GM18519 (cell line): ENCODE results near the gene SCN4B.

Source experiments
- ATAC-seq: cut with Tn5 transposase; IDR thresholded peaks from one replicate; pipeline ENCODE4 v1.9.1; 2021; ENCODE audit warnings: mild to moderate bottlenecking, moderate library complexity; ENCODE audit not compliant: unreplicated experiment, low FRiP score

The SCN4B gene

DNA sequence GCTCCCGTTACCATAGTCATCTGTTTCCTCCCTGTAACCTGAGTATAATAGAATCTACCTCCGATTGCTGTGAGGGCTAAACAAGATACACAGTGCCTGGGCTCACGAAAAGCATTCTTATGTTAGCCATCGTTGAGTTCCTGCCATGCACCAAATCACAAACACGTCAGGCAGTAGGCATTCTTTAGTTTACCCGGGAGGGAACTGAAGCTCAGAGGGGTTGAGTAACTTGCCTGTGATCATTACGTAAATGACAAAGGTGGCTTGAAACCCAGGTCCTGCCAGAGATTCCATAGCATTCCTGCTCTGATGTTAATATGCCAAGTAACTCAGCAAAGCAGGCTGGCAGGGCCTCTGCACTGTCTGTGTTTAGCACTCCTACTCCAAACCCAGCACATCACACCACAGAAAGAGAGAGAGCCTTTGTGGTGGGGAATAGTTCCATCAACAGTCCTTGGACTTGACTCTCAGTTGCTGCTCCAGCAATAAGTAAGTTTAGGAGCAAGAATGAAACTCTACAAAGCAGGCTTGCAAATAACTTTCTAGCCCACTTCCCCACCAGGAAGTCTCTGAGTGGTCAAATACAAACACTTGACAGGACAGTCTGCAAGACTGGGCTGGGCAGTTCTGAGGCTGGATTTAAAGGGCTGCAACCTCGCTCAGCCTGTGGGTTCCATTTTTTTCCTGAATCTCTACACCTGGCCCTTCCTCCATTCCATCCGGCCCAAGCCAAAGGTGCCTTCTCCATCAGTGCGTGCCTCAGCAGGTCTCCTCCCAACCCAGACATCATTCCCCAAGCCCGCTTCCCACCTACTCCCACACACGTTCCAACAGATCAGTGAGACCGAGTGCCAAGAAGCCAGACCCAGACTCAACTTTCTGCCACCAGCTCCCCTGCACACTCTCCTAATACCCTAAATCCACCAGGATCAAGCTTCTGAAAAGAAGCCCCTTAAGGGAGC is 22.7 kb upstream of the SCN4B start:
- ATAC-seq, result no peak

DNA sequence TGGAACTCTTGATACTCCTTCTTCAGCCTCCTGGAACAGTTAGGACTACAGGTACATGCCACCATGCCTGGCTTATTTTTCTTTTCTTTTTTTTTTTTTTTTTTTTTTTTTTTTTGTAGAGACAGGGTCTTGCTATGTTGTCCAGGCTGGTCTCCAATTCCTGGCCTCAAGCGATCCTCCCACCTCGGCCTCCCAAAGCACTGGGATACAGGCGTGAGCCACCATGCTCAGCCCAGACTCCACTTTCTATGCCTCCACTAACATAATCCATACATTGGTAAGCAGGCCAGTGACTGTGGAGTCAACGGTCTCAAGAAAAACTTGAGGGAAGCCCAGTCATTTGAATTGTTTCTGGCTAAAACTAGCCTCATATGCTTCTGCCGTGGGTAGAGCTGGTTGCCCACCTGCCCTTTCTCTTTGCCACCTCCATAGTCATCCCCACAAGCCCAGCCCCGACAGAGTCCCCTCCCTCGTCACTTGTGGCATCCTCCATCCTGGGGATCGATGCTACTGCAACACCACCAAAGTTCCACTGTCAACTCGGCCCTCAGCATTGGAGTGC is 21.5 kb upstream of the SCN4B start:
- ATAC-seq, result no peak

DNA sequence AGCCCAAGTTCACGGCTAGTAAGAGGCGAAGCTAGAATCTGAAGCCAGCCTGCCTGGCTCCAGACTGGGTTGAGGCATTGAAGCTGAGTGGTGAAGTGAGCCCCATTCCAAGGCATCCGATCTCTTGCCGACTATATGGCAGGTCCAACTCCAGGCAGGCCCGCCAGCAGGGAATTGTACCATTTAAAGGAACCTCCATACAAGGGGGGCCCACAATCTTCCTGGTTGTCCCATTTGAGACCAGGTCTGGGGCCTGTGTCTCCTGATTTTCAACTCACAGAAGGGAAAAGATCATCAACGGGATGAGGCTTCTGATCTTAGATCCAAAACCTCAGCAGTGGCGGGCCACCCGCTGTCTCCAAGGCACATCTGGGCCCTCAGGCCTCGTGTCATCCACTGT is 19.7 kb upstream of the SCN4B start:
- ATAC-seq, result no peak

DNA sequence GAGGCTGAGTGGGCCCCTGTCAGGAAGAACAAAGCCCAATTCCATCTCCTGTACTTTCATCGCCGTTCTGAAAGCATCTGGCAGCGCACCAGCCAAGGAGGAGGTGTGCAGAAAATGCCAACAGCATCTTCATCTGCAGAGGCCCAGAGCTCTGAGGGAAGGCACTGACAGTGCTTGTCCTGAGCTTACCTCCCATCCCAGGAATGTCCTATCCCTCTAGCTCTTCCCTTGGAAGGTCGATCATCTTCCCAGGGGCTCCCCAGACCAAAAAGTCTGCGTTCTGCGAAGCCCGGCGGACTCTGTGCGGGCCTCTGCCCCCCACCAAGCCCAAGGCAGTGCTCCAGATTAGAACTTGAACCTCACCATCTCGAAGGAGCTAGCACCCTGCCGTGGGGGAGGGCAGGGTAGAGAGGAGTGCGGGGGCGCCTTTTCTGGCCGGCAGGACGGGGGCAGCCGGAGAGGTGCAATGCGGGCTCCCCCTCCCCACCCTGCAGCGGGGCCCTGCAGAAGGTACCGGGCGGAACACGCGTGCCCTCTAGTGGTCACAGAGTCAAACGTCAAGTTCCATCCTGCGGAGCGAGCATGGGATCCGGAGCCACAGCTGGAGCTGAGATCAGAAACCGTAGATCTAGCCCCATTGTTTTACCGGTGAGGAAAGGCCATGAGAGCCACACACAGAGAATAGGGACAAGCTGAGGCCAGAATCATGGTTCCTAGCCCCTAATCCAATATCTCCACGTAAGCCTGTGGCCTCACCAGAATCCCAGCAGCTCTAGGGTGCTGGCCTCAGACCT is 18.8 kb upstream of the SCN4B start:
- ATAC-seq, result no peak

DNA sequence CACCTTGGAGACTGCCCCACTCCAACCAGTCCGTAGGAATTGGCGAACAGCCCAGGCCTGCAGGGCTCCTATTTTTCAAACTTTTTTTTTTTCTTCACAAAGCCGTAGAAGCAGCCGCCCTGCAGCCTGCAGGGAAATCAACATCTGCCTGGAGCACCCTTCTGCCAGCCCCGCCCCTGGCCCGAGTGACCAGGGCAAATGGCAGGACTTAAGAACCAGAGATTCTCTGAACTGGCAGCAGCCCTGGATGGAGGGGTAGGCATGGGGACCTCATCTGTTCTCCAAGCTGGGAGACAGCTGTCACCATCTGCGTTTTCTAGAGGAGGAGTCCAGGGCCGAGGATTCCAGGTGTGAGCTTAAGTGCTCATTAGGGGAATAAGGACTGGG is 18.3 kb upstream of the SCN4B start:
- no peak for ATAC-seq

- no peak for ATAC-seq
Observed at GRCh38 chr11:118170231-118170630, 17.6 kb upstream of the SCN4B start.

- no peak for ATAC-seq
Observed at GRCh38 chr11:118169300-118170140, 16.9 kb upstream of the SCN4B start.

- ATAC-seq, result no peak
Observed at GRCh38 chr11:118168751-118169150, 16.1 kb upstream of the SCN4B start.

- ATAC-seq, result no peak
Observed at GRCh38 chr11:118168316-118168715, 15.7 kb upstream of the SCN4B start.

DNA sequence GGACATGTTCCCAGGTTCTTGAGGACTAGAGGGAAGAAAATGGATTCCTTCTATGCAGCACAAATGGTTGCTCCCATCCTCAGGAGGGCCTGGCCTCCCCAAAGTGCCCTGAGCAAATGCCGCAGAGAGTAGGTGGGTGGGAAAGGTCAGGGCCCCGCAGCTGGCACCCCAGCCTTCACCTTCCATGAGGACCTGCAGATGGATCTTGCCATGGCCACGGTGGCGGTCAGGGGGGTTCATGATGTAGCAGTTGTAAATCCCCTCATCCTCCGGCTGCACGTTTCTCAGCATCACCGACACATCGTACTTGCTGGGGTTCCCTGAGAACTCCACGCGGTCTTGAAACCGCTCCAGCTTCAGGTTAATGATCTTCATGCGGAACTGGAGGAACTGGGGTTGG is 15.3 kb upstream of the SCN4B start:
- ATAC-seq, result no peak

GRCh38 chr11:118167253-118167652 is 14.6 kb upstream of the SCN4B start:
- ATAC-seq, result no peak

DNA sequence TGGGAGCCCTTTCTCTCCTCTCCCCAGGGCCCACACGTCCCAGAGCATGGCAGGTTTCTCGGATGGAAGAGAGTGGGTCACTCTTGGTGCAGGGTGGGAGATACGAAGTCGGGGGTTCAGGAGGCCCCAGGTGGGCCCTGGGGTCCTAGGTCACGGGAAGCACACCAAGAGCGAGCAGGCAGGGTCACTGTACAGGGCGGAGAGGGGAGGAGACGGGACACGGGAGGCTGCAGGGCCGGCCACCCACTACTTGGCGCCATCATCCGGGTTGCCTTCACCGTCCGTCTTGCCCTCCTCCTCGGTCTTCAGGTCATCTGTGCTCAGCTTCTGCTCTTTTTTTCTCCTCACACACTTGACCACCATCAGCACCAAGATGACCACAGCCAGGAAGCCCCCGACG is 14.0 kb upstream of the SCN4B start:
- ATAC-seq, result no peak

GRCh38 chr11:118164885-118165284 is 12.3 kb upstream of the SCN4B start:
- no peak for ATAC-seq

DNA sequence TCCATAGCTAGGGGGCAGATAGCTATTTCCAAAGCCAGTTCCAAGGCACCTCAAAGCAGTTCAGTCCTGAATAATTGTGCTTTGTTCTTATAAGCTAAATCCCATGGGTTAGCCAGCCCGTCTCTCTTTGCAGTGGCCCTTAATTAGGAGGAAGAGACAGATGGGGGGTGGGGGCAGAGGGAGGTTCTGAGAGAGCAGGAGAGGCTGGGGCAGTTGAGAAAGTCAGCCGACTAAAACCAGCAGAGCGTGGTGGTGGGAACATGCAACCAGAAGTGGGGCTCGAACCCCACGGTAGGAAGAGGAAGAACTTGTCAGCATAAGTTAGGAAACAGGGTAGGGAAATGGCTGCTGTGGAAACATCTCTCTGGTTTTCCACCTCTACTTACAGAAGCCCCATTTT is 10.9 kb upstream of the SCN4B start:
- no peak for ATAC-seq

- ATAC-seq, result no peak
Observed at GRCh38 chr11:118162846-118163245, 10.2 kb upstream of the SCN4B start.

DNA sequence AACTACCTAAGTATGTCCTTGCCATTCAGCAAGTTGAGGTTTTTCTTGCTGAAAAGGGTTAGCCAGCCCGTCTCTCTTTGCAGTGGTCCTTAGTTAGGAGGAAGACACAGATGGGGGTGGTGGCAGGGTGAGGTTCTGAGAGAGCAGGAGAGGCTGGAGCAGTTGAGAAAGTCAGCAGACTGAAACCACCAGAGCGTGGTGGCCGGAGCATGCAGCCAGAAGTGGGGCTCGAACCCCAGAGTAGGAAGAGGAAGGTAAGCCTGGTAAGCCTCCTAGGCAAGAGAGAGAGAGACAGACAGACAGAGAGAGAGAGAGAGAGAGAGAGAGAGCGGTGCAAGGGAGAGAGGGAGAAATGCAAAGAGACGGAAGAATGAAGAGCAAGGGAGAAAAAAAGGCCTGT is 9.2 kb upstream of the SCN4B start:
- ATAC-seq, result no peak

DNA sequence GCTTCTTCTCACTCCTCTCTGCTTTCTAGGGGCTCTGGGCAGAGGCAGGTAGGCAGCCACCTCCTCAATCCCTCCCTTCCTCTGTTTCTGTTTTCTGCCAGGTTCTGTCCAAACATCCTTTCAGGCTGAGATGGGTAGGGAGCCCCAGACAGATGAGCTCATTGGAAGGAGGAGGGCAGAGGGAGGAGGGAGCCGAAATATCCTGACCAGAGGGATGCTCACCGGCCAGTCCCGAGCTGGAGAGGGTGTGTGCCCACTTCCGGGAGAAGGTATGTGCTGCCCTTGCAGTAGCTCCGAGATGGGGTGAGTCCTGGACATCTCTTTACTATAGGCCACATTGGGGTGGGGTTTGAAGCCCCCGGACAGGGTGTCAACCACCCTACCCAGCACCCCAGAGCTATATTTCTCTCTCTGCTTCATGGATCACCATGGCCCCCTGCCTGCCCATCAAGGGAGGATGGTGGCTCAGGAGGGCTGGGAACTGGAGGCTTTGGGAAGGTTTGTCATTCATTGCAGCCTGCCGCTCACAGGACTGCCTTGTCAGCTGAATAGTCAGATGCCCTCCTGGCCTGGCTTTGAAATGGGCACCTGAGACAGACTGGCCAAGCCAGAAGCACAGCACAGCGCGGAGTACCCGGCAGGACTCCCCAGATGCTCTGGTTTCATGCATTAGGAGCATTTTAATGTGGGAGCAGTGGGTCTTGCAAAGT is 4.7 kb upstream of the SCN4B start:
- no peak for ATAC-seq

DNA sequence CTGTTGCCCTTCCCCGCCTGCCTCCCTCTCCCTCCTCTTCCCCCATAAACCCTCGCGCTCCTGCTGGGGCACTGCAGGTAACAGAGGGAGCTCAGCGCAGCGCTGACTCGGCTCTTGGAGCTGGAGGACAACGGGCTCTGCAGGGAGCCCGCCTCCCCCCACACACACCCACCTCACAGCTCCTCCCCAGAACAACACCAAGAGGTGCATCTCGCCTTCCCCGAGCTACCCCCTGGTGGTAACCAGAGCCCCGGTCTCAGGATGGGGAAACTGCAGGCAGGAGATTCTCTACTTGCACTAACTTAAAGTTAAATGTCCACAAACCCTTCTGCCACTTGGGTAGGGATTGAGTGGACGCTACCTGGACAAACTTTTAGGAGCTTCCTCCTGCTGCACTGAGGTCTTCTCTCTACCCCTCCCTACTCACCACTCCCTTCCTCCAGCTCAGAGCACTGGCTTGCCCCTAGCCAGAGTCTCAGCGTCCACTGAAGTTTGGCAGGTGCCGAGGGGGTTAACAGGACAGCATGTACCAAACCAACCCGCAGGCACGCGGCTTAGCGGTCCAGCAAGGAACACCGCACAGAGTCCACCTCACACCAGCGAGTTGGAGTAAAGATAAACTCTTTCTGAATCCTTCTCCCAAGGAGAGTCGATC is 4.0 kb upstream of the SCN4B start:
- no peak for ATAC-seq

DNA sequence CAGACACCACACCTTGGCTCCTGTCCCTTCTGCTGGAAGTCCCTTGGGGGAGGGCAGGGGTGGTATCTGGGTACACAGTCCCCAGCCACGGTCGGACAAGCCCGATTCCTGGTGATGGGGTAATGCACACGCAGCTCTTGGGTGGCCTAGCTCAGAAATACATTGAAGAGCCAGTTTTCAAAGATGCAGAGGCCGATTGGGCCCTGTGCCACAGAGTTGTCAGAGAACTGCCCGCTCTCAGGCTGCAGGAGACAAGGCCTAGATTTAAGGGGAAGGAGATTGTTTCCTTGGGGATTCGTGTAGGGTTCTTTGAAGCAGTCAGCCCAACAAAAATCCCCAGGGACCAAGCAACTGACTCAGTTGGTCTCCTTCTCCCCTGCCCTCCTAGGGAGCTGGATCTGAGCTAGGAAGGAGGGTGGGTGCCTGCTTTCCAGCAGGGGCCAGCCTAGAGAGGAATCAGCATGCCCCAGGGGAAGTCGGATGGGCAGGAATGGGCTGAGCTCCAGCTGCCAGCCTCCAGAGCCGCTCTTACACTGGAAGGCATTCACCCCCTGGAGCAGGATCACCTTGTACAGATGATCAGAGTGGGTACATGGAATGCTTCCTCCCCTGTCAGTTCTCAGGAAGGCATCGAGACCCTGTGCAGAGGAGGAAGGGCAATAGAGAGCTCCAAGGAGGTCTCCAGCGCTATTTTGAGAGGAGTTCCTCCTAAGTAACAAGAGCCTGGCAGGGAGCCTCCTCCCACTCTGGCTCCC is 3.3 kb upstream of the SCN4B start:
- ATAC-seq, result no peak
